SK-N-MC (cell line): Measurements from ENCODE around the gene RERG.

Experiments used
- EZH2 ChIP-seq: fragments of 200-600 bp; sonication (generic); IDR thresholded peaks from one replicate; pipeline ENCODE4 v1.6.1; 2017; ENCODE audit warnings: antibody characterized with exemption
- POLR2AphosphoS5 ChIP-seq: IDR thresholded peaks from 2 replicates; pipeline ENCODE4 v1.6.1; 2012; ENCODE audit warnings: mild to moderate bottlenecking, low read depth, low read length, borderline replicate concordance

DNA sequence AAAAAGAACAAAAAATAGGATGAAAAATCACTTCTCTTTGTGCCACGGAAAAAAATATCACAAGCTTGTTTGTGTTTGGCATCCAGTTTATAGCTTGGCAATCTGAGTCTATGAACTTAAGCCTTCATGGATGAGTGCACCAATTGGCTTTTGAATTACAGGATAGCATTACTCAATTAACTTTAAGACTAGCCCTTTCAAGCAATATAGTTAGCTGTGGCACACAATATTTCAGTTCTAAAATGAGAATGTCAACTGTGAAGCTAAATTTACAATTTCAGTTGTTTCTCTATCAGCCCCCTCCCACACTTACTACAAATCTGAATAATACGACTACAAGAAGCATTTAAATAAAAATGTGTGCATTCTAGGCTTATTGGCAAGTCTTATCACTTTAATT lies 8.3 kb downstream of the RERG start:
- TF ChIP-seq EZH2 (no peak), POLR2AphosphoS5 (no peak)
